GM19025 (cell line): ENCODE data around the gene LRRC8E.

Experiments used
- ATAC-seq: cut with Tn5 transposase; IDR thresholded peaks from one replicate; pipeline ENCODE4 v1.9.1; 2021; ENCODE audit warnings: mild to moderate bottlenecking, low read depth, moderate library complexity; ENCODE audit not compliant: unreplicated experiment

LRRC8E gene

GRCh38 chr19:7865262-7865911, 22.9 kb upstream of the LRRC8E start:
- no peak for ATAC-seq

- no peak for ATAC-seq
These were observed 21.8 kb upstream of the LRRC8E start for GRCh38 chr19:7866399-7867091.

GRCh38 chr19:7867092-7867844, 21.0 kb upstream of the LRRC8E start:
- ATAC-seq, result no peak

- ATAC-seq, result no peak
These were observed 20.0 kb upstream of the LRRC8E start for GRCh38 chr19:7868326-7868670.

GRCh38 chr19:7868671-7869452, 19.4 kb upstream of the LRRC8E start:
- peak; percentile 63 for ATAC-seq

GRCh38 chr19:7869453-7869909, 18.8 kb upstream of the LRRC8E start:
- ATAC-seq, result peak; percentile 50

GRCh38 chr19:7869910-7870511, 18.3 kb upstream of the LRRC8E start:
- ATAC-seq, result no peak

GRCh38 chr19:7870571-7871436, 17.5 kb upstream of the LRRC8E start:
- no peak for ATAC-seq

- no peak for ATAC-seq
These were observed 16.6 kb upstream of the LRRC8E start for GRCh38 chr19:7871437-7872305.

- ATAC-seq, result no peak
These were observed 15.8 kb upstream of the LRRC8E start for GRCh38 chr19:7872306-7873204.

- ATAC-seq, result no peak
These were observed 14.8 kb upstream of the LRRC8E start for GRCh38 chr19:7873304-7874075.

GRCh38 chr19:7874076-7874896, 14.0 kb upstream of the LRRC8E start, which contains the start of gene PRR36:
Gene PRR36, minus strand, starts transcription at chr19:7874390. Its CDS starts 701 bp downstream, at chr19:7873689.
- ATAC-seq, result no peak

- no peak for ATAC-seq
These were observed 13.4 kb upstream of the LRRC8E start for GRCh38 chr19:7874897-7875273.

- no peak for ATAC-seq
These were observed 11.0 kb upstream of the LRRC8E start for GRCh38 chr19:7877249-7877836.

GRCh38 chr19:7879111-7879807, 9.1 kb upstream of the LRRC8E start:
- ATAC-seq, result no peak
